H1 (cell line): Measurements from ENCODE around the gene CCNI2. TPM values are rescaled to one million over a fixed set of nuclear protein-coding genes. Genes with fewer than 3 reads are reported as not detected.

Experiments used
- CTCF ChIA-PET: fragments of 300-600 bp; sonication (Branson Sonifier 250); formaldehyde crosslinking; loops from one replicate; lab custom pipeline; 2021; ENCODE audit not compliant: partially characterized antibody; lab: Charles Lee
- POLR2A ChIA-PET: fragments of 300-600 bp; sonication (Branson Sonifier 250); formaldehyde crosslinking; loops from one replicate; lab custom pipeline; 2021; ENCODE audit warnings: inconsistent platforms; ENCODE audit not compliant: partially characterized antibody; lab: Charles Lee
- DNase-seq, 2 experiments: peaks; one replicate each; pipeline versions ENCODE4 v3.0.0 to v3.0.0-alpha.2; 2010 to 2022; ENCODE audit warnings: low spot score in 2 of 2, low read depth in 1 of 2, mixed read lengths in 1 of 2
- FAIRE-seq: peaks from 2 replicates; lab custom pipeline; 2011; peaks lifted over from hg19 to GRCh38; lab: Jason Lieb, UNC
- H2AFZ ChIP-seq: 2 replicates; pipeline ENCODE4 v1.8.1; 2012; ENCODE audit warnings: low read length, inconsistent platforms
- H2AK5ac ChIP-seq: 2 replicates; pipeline ENCODE4 v1.6.1; 2013; ENCODE audit warnings: low read depth, low read length
- H2BK120ac ChIP-seq: replicated peaks from 2 replicates; pipeline ENCODE3; 2013; ENCODE audit warnings: low read depth, low read length, inconsistent platforms
- H2BK12ac ChIP-seq: 2 replicates; pipeline ENCODE4 v1.6.1; 2013; ENCODE audit warnings: low read depth, low read length
- H2BK15ac ChIP-seq: 2 replicates; pipeline ENCODE4 v1.6.1; 2013; ENCODE audit warnings: low read length
- H2BK20ac ChIP-seq: 2 replicates; pipeline ENCODE4 v1.6.1; 2013; ENCODE audit warnings: low read length
- H2BK5ac ChIP-seq: 2 replicates; pipeline ENCODE4 v1.6.1; 2013; ENCODE audit warnings: low read depth, low read length
- H3K14ac ChIP-seq: 2 replicates; pipeline ENCODE4 v1.6.1; 2013; ENCODE audit warnings: inconsistent platforms; ENCODE audit not compliant: insufficient read length
- H3K18ac ChIP-seq: 2 replicates; pipeline ENCODE4 v1.6.1; 2013; ENCODE audit warnings: low read length; ENCODE audit errors: extremely low read depth
- H3K23ac ChIP-seq: 2 replicates; pipeline ENCODE4 v1.6.1; 2013; ENCODE audit warnings: inconsistent platforms; ENCODE audit not compliant: insufficient read length
- H3K23me2 ChIP-seq: 2 replicates; pipeline ENCODE4 v1.6.1; 2013; ENCODE audit warnings: low read depth, low read length
- H3K27ac ChIP-seq: 2 replicates; pipeline ENCODE4 v1.6.1; 2011; ENCODE audit warnings: low read depth, low read length, inconsistent platforms
- H3K27me3 ChIP-seq, 4 experiments: replicated peaks in 1 of 4; 1 replicate in 1 of 4; 2 replicates in 3 of 4; pipeline versions ENCODE4 v1.6.1 to v1.8.1; 2011 to 2013; ENCODE audit warnings: low read length in 3 of 4, mild to moderate bottlenecking in 3 of 4, inconsistent platforms in 2 of 4, mixed read lengths in 2 of 4, moderate library complexity in 1 of 4; ENCODE audit not compliant: control insufficient read depth in 3 of 4, insufficient read depth in 3 of 4; ENCODE audit errors: extremely low read depth in 1 of 4
- H3K36me3 ChIP-seq, 4 experiments: 2 replicates each; pipeline versions ENCODE4 v1.6.1 to v1.8.1; 2011 to 2013; ENCODE audit warnings: mild to moderate bottlenecking in 4 of 4, low read length in 3 of 4, moderate library complexity in 2 of 4, control low read depth in 1 of 4, inconsistent platforms in 1 of 4; ENCODE audit not compliant: insufficient read depth in 4 of 4, control insufficient read depth in 2 of 4
- H3K4ac ChIP-seq: replicated peaks from 2 replicates; pipeline ENCODE3; 2013; ENCODE audit warnings: low read length, low read depth, mixed read lengths, inconsistent platforms; ENCODE audit not compliant: insufficient read length
- H3K4me1 ChIP-seq, 4 experiments: replicated peaks in 1 of 4; 1 replicate in 1 of 4; 2 replicates in 3 of 4; pipeline versions ENCODE4 v1.6.1 to v1.8.1; 2011 to 2013; ENCODE audit warnings: low read length in 3 of 4, inconsistent platforms in 2 of 4, mixed read lengths in 1 of 4; ENCODE audit not compliant: insufficient read depth in 4 of 4, control insufficient read depth in 3 of 4
- H3K4me2 ChIP-seq, 2 experiments: 2 replicates each; pipeline versions ENCODE4 v1.6.1 to v1.8.1; 2011 to 2013; ENCODE audit warnings: low read depth in 2 of 2, low read length in 2 of 2, control low read depth in 1 of 2, inconsistent platforms in 1 of 2, mild to moderate bottlenecking in 1 of 2; ENCODE audit not compliant: insufficient read depth in 1 of 2
- H3K4me3 ChIP-seq, 4 experiments: fragments of 200-600, 300-600 bp in 1 of 4; sonication (generic), shearing (Covaris generic), sonication (Bioruptor Twin) in 1 of 4; 2 replicates each; pipeline versions ENCODE4 v1.5.1 to v1.8.1; 2011 to 2016; ENCODE audit warnings: low read length in 4 of 4, low read depth in 3 of 4, control low read depth in 2 of 4, inconsistent platforms in 2 of 4, mild to moderate bottlenecking in 2 of 4, mixed read lengths in 1 of 4, moderate library complexity in 1 of 4; ENCODE audit not compliant: insufficient read depth in 2 of 4; ENCODE audit errors: extremely low read depth in 1 of 4
- H3K56ac ChIP-seq: replicated peaks from 2 replicates; pipeline ENCODE3; 2013; ENCODE audit warnings: low read depth, mild to moderate bottlenecking, mixed read lengths, low read length, inconsistent platforms; ENCODE audit not compliant: insufficient read length
- H3K79me1 ChIP-seq: 2 replicates; pipeline ENCODE4 v1.6.1; 2013; ENCODE audit warnings: low read depth, low read length, control low read depth
- H3K79me2 ChIP-seq, 2 experiments: 2 replicates each; pipeline versions ENCODE4 v1.6.1 to v1.8.1; 2012 to 2013; ENCODE audit warnings: low read length in 2 of 2, mild to moderate bottlenecking in 2 of 2, inconsistent platforms in 1 of 2; ENCODE audit not compliant: insufficient read depth in 2 of 2, control insufficient read depth in 1 of 2
- H3K9ac ChIP-seq, 4 experiments: replicated peaks in 1 of 4; 1 replicate in 1 of 4; 2 replicates in 3 of 4; pipeline versions ENCODE4 v1.6.1 to v1.8.1; 2011 to 2013; ENCODE audit warnings: low read depth in 3 of 4, low read length in 3 of 4, control low read depth in 2 of 4, mild to moderate bottlenecking in 2 of 4, moderate library complexity in 2 of 4, inconsistent platforms in 1 of 4; ENCODE audit errors: extremely low read depth in 1 of 4
- H3K9me3 ChIP-seq, 2 experiments: 2 replicates each; pipeline versions ENCODE4 v1.6.1 to v1.8.1; 2012 to 2013; ENCODE audit warnings: mild to moderate bottlenecking in 2 of 2, moderate library complexity in 2 of 2, control low read depth in 1 of 2, inconsistent platforms in 1 of 2, low read depth in 1 of 2, low read length in 1 of 2, mixed read lengths in 1 of 2; ENCODE audit not compliant: insufficient read depth in 2 of 2
- H4K20me1 ChIP-seq, 2 experiments: replicated peaks in 1 of 2; 2 replicates each; pipeline versions ENCODE3 to v1.8.1; 2011 to 2013; ENCODE audit warnings: inconsistent platforms in 2 of 2, low read length in 2 of 2, mild to moderate bottlenecking in 1 of 2; ENCODE audit not compliant: insufficient read depth in 2 of 2, control insufficient read depth in 1 of 2
- H4K5ac ChIP-seq: 2 replicates; pipeline ENCODE4 v1.6.1; 2013; ENCODE audit warnings: low read length, low read depth, mixed read lengths, inconsistent platforms; ENCODE audit not compliant: insufficient read length
- H4K8ac ChIP-seq: 2 replicates; pipeline ENCODE4 v1.8.0; 2013; ENCODE audit warnings: mild to moderate bottlenecking, moderate library complexity, low read length, inconsistent platforms; ENCODE audit not compliant: insufficient read depth; ENCODE audit errors: extremely low read depth
- H4K91ac ChIP-seq: replicated peaks from 2 replicates; pipeline ENCODE3; 2013; ENCODE audit warnings: low read length, mixed read lengths, inconsistent platforms; ENCODE audit not compliant: insufficient read length
- BCL11A ChIP-seq, 2 experiments: IDR thresholded peaks; one replicate each; pipeline ENCODE4 v1.6.1; 2011; ENCODE audit warnings: low read depth in 2 of 2, low read length in 2 of 2, mild to moderate bottlenecking in 2 of 2
- CBX8 ChIP-seq: fragments of 300-800, 300-1000 bp; sonication (generic); IDR thresholded peaks from 2 replicates; pipeline ENCODE4 v1.7.1; 2016; ENCODE audit warnings: low read depth, low read length, borderline replicate concordance
- GABPA ChIP-seq: IDR thresholded peaks from 2 replicates; pipeline ENCODE4 v1.6.1; 2011; ENCODE audit warnings: mild to moderate bottlenecking, low read length, moderate library complexity, borderline replicate concordance; ENCODE audit not compliant: insufficient read depth
- JUND ChIP-seq: IDR thresholded peaks from 2 replicates; pipeline ENCODE4 v1.6.1; 2011; ENCODE audit warnings: mild to moderate bottlenecking, improper control_type of control experiment, low read length
- PHF8 ChIP-seq: fragments of 200-600 bp; sonication (generic); conservative IDR thresholded peaks from 2 replicates; pipeline ENCODE4 v1.7.1; 2012; ENCODE audit warnings: low read depth, mild to moderate bottlenecking, inconsistent platforms, low read length, moderate library complexity
- RAD21 ChIP-seq, 2 experiments: IDR thresholded peaks in 1 of 2; conservative IDR thresholded peaks in 1 of 2; 2 replicates each; pipeline ENCODE4 v1.6.1; 2011; ENCODE audit warnings: low read depth in 2 of 2, low read length in 2 of 2, improper control_type of control experiment in 1 of 2, inconsistent platforms in 1 of 2, mild to moderate bottlenecking in 1 of 2, moderate library complexity in 1 of 2
- SP1 ChIP-seq: IDR thresholded peaks from 2 replicates; pipeline ENCODE4 v1.6.1; 2011; ENCODE audit warnings: low read depth, low read length
- SP4 ChIP-seq: IDR thresholded peaks from 2 replicates; pipeline ENCODE4 v1.6.1; 2012; ENCODE audit warnings: low read length, inconsistent platforms
- SUZ12 ChIP-seq: fragments of 200-600 bp; sonication (generic); IDR thresholded peaks from 2 replicates; pipeline ENCODE4 v1.6.1; 2012; ENCODE audit warnings: mild to moderate bottlenecking, inconsistent platforms, low read length, moderate library complexity, mixed read lengths
- WGBS, 2 experiments: shearing (Covaris generic) in 1 of 2; methylation state at CpG; one replicate each; pipeline versions ENCODE4 v1.1.6 to v1.1.7; 2013 to 2015; ENCODE audit warnings: low lambda C conversion rate in 2 of 2, mixed read lengths in 2 of 2, inconsistent platforms in 1 of 2, low coverage in 1 of 2, missing lambda C conversion rate in 1 of 2; ENCODE audit not compliant: insufficient replicate concordance in 2 of 2, insufficient coverage in 1 of 2, insufficient read length in 1 of 2; ENCODE audit errors: extremely low coverage in 1 of 2, missing lambda C conversion rate in 1 of 2; 5-methylcytosine and 5-hydroxymethylcytosine counted together
- polyA plus RNA-seq, 7 experiments: library from polyadenylated mRNA; depleted of rRNA in 3 of 7; stranded (reverse) in 5 of 7; unstranded in 2 of 7; fragments of >200 nt in 5 of 7; fragments of 200-250 nt in 2 of 7; gene quantifications; 1 replicate in 5 of 7; 2 replicates in 1 of 7; 4 replicates in 1 of 7; pipeline versions ENCODE4 v1.2.1 to v1.2.3, GENCODE V29; 2011 to 2013; ENCODE audit warnings: missing spikeins in 2 of 7, mixed read lengths in 2 of 7
- total RNA-seq: library from RNA; stranded (reverse); fragmentation: NEBNext Ultra II Directional; extraction: Animal tissue kit (Norgen Biotek cat#: 25700); gene quantifications from 2 replicates; pipeline ENCODE4 v1.2.1, GENCODE V29; 2021
- TF ChIP-seq, protein P1 (sequence below): IDR thresholded peaks from 2 replicates; pipeline ENCODE4 v1.6.1; 2012; ENCODE audit warnings: inconsistent platforms
- TF ChIP-seq, protein P2 (sequence below): IDR thresholded peaks from 2 replicates; pipeline ENCODE4 v1.6.1; 2012; ENCODE audit warnings: low read length, inconsistent platforms

CCNI2 gene
- total and polyA plus RNA-seq, 2 of the 8 experiments (the other 6 are each of a cell fraction or from before 2014, with no cell fraction given): 1.3 to 1.4 TPM

DNA sequence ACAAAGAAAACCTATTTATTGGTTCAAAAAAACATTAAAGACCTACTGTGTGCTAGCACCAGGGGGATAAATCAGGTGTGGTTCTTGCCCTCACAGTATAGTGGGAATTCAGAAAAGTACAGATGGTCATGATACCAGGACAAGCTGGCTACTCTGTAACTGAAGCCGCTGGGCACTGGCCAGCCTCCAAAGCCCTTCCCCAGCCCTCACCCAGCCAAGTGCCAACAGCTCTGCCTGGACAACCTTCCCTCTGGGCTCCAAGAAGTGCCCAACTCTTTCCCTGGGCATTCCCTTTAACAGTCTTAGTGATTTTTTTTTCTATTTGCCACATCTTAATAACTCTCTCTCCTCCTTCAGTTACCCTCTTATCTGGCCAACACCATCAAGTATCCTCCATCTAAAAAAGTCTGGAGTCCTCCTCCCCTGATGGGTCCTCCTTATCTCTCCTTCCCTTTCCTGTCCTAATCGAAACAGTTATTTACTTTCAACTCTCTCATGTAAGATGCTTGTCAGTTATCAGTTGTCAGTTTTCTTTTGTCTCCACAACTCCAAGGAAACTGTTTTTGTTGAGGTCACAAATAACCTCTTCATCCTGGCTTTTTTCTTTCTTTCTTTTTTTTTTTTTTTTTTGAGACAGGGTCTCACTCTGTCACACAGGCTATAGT is 43.1 kb downstream of the CCNI2 start:
- no peak overlapping the region for H3K4ac ChIP-seq
- H2BK5ac ChIP-seq: no peak overlapping the region
- no peak for FAIRE-seq
- H3K36me3 ChIP-seq: no peaks in the 10 kb centered on the region
- no peak overlapping the region for H2AK5ac ChIP-seq
- H3K4me2 ChIP-seq: no peak overlapping the region
- no peak overlapping the region for H4K91ac ChIP-seq
- no peak overlapping the region for H3K27ac ChIP-seq
- CTCF ChIA-PET: interaction anchor here (0.6 to 1.7 kb wide), 4 partner anchors 11 to 727 kb away, joined by 3 to 7 read pairs (median 4); no protein-coding TSS in a partner anchor
- H3K4me1 ChIP-seq: no peaks in the 10 kb centered on the region; a peak in 1 of 7 replicates
- no peak overlapping the region for H4K8ac ChIP-seq
- H3K9ac ChIP-seq: no peak overlapping the region
- H3K23ac ChIP-seq: no peak overlapping the region
- POLR2A ChIA-PET: interaction anchor here (0.7 kb wide), 1 partner anchor 541 kb away, joined by 3 read pairs; no protein-coding TSS in a partner anchor
- no peaks in the 10 kb centered on the region for H3K79me1 ChIP-seq
- H3K79me2 ChIP-seq: no peaks in the 10 kb centered on the region
- H3K56ac ChIP-seq: no peak overlapping the region
- no peaks in the 10 kb centered on the region for H4K20me1 ChIP-seq
- no peak overlapping the region for H2BK120ac ChIP-seq
- no peaks in the 10 kb centered on the region for H3K9me3 ChIP-seq
- H3K14ac ChIP-seq: no peak overlapping the region
- no peak overlapping the region for H2BK20ac ChIP-seq
- H3K23me2 ChIP-seq: no peaks in the 10 kb centered on the region
- H2BK12ac ChIP-seq: no peak overlapping the region
- H4K5ac ChIP-seq: no peak overlapping the region
- H3K18ac ChIP-seq: no peak overlapping the region
- WGBS, 2 experiments: 91% methylated on average over 2 of the region's 2 CpGs; no CpG with 5 or more reads in 1 of the 2 experiments
- peak in 1 of 2 experiments; percentile 28 for DNase-seq
- no peak overlapping the region for H3K4me3 ChIP-seq
- no peaks in the 10 kb centered on the region for H3K27me3 ChIP-seq
- no peak overlapping the region for H2BK15ac ChIP-seq
- H2AFZ ChIP-seq: no peak overlapping the region
- TF ChIP-seq SUZ12 (no peak), GABPA (no peak), RAD21 (IDR thresholded peaks at IDR 0.05 in 1 of 2, conservative IDR thresholded peaks at IDR 0.05 in 1 of 2; ENCODE audit: low read depth in 2 of 2, low read length in 2 of 2) (no peak), CBX8 (no peak), SP4 (no peak), JUND (no peak), SP1 (no peak), PHF8 (no peak), BCL11A (IDR thresholded peaks at IDR 0.05; ENCODE audit: low read depth in 2 of 2, low read length in 2 of 2) (no peak)
- TF ChIP-seq, protein P1, sequence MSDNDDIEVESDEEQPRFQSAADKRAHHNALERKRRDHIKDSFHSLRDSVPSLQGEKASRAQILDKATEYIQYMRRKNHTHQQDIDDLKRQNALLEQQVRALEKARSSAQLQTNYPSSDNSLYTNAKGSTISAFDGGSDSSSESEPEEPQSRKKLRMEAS: no peak
- TF ChIP-seq, protein P2, sequence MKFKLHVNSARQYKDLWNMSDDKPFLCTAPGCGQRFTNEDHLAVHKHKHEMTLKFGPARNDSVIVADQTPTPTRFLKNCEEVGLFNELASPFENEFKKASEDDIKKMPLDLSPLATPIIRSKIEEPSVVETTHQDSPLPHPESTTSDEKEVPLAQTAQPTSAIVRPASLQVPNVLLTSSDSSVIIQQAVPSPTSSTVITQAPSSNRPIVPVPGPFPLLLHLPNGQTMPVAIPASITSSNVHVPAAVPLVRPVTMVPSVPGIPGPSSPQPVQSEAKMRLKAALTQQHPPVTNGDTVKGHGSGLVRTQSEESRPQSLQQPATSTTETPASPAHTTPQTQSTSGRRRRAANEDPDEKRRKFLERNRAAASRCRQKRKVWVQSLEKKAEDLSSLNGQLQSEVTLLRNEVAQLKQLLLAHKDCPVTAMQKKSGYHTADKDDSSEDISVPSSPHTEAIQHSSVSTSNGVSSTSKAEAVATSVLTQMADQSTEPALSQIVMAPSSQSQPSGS: no peak
